OCI-LY1 (cell line): ENCODE measurements around the gene HNRNPA2B1.

ENCODE experiments used
- CTCF ChIP-seq: fragments of 200-600 bp; sonication (generic), shearing (Covaris generic); IDR thresholded peaks from 2 replicates; pipeline ENCODE4 v1.5.1; 2017; ENCODE audit warnings: mild to moderate bottlenecking, antibody characterized with exemption, low read length, moderate library complexity, mixed read lengths
- EZH2 ChIP-seq: fragments of 200-600 bp; sonication (generic), shearing (Covaris generic); IDR thresholded peaks from 2 replicates; pipeline ENCODE4 v1.8.0; 2017; ENCODE audit warnings: borderline replicate concordance, mixed run types, mild to moderate bottlenecking, antibody characterized with exemption, low read length, moderate library complexity, mixed read lengths

GRCh38 chr7:26165950-26166683 lies 34.4 kb downstream of the HNRNPA2B1 start:
- TF ChIP-seq CTCF (no peak), EZH2 (no peak)
